ENCODE measurements around the gene SMAD4.
"Not testable (repeated sequence)": the region's sequence is repeated elsewhere in the genome, so short reads cannot be mapped to it uniquely, and the experiment has no call there.

The SMAD4 gene

DNA sequence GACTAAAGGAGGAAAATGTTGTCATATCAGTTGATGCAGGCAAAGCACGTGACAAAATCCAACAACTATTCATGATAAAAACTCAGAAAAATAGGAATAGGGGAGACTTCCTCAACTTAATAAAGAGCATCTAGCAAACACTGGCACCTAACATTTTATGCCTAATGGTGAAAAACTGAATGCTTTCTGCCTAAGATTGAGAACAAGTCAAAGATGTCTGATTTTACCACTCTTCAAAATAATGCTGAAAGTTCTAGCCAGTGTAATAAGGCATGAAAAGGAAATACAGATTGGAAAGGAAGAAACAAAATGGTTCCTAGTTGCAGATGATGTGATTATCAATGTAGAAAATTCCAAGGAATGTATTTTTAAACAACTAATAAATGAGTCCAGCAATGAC lies 58.4 kb downstream of the SMAD4 start:
- no peak overlapping the region for H3K4me3 ChIP-seq (ENCODE audit: low read depth, low read length)
- no peak for DNase-seq (ENCODE audit: low read depth, low spot score)
- TF ChIP-seq, protein P1, sequence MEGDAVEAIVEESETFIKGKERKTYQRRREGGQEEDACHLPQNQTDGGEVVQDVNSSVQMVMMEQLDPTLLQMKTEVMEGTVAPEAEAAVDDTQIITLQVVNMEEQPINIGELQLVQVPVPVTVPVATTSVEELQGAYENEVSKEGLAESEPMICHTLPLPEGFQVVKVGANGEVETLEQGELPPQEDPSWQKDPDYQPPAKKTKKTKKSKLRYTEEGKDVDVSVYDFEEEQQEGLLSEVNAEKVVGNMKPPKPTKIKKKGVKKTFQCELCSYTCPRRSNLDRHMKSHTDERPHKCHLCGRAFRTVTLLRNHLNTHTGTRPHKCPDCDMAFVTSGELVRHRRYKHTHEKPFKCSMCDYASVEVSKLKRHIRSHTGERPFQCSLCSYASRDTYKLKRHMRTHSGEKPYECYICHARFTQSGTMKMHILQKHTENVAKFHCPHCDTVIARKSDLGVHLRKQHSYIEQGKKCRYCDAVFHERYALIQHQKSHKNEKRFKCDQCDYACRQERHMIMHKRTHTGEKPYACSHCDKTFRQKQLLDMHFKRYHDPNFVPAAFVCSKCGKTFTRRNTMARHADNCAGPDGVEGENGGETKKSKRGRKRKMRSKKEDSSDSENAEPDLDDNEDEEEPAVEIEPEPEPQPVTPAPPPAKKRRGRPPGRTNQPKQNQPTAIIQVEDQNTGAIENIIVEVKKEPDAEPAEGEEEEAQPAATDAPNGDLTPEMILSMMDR (IDR thresholded peaks at IDR 0.05; ENCODE audit: low read depth, low read length): no peak
- in situ Hi-C loops (cut with HindIII; ENCODE audit: low sequenced_read_pairs): no loop called here

DNA sequence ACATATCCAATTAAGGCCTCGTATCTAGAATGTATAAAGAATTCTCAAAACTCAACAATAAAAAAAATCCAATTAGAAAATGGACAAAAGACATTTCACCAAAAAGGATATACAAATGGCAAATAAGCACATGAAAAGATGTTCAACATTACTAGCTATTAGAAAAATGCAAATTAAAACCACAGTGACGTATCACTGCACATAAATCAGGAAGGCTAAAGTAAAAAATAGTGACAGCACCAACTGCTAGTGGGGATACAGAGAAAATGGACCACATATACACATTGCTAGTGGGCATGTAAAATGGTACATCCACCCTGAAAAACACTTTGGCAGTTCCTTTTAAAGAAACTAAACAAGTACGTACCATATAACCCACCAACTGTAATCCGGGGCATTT lies 59.7 kb downstream of the SMAD4 start:
- in situ Hi-C loops (cut with HindIII; ENCODE audit: low sequenced_read_pairs): no loop called here
- no peak for DNase-seq (ENCODE audit: low read depth, low spot score)
- no peak overlapping the region for H3K4me3 ChIP-seq (ENCODE audit: low read depth, low read length)
- TF ChIP-seq, protein P1 (IDR thresholded peaks at IDR 0.05; ENCODE audit: low read depth, low read length): no peak

DNA sequence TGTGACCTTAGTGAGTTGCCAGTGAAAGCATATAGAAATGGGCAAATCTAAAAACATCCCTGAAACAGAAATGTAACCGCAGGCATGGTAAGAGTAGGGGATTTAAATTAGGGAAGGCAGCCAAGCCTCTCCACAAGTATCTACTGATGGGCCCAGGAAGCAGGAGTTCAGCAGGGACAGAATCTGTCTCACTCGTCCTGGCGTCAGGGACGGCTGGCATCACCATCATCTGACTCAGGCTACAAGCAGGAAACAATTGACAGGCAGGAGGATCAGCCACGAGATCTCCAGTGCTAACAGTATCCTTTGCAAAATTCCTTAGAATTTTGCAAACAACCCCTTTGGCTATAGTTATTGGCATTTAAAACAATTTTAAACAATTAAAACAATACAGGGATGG lies 61.3 kb downstream of the SMAD4 start:
- no peak for DNase-seq (ENCODE audit: low read depth, low spot score)
- in situ Hi-C loops (cut with HindIII; ENCODE audit: low sequenced_read_pairs): no loop called here
- TF ChIP-seq, protein P1 (IDR thresholded peaks at IDR 0.05; ENCODE audit: low read depth, low read length): no peak
- H3K4me3 ChIP-seq (ENCODE audit: low read depth, low read length): no peak overlapping the region

DNA sequence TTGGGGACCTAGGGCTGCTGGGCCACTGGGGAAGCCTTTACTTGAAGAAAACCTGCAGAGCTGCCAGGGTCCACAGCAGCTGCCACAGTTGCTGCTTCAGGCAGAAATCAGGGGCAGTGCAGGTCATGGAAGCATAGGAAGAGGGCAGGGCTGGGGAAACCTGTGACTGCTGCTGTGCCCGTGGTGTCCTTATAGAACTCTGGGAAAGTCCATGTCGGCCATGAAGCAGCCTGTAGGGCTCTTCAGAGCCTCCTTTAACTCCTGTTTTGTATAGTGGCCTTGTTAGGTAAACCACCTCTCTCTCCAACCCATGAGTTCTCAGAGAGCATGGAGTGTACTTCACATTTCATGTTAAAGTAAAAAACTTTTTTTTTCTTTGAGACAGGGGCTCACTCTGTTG lies 62.1 kb downstream of the SMAD4 start:
- H3K4me3 ChIP-seq (ENCODE audit: low read depth, low read length): no peak overlapping the region
- in situ Hi-C loops (cut with HindIII; ENCODE audit: low sequenced_read_pairs): no loop called here
- DNase-seq (ENCODE audit: low read depth, low spot score): no peak
- TF ChIP-seq, protein P1 (IDR thresholded peaks at IDR 0.05; ENCODE audit: low read depth, low read length): no peak

DNA sequence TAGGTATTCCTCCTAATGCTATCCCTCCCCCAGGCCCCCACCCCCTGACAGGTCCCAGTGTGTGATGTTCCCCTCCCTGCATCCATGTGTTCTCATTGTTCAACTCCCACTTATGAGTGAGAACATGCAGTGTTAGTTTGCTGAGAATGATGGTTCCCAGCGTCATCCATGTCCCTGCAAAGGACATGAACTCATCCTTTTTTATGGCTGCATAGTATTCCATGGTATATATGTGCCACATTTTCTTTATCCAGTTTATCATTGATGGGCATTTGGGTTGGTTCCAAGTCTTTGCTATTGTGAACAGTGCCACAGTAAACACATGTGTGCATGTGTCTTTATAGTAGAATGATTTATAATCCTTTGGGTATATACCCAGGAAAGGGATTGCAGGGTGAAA lies 63.0 kb downstream of the SMAD4 start:
- DNase-seq (ENCODE audit: low read depth, low spot score); H3K4me3 ChIP-seq (ENCODE audit: low read depth, low read length); in situ Hi-C loops (cut with HindIII; ENCODE audit: low sequenced_read_pairs): not testable (repeated sequence)

DNA sequence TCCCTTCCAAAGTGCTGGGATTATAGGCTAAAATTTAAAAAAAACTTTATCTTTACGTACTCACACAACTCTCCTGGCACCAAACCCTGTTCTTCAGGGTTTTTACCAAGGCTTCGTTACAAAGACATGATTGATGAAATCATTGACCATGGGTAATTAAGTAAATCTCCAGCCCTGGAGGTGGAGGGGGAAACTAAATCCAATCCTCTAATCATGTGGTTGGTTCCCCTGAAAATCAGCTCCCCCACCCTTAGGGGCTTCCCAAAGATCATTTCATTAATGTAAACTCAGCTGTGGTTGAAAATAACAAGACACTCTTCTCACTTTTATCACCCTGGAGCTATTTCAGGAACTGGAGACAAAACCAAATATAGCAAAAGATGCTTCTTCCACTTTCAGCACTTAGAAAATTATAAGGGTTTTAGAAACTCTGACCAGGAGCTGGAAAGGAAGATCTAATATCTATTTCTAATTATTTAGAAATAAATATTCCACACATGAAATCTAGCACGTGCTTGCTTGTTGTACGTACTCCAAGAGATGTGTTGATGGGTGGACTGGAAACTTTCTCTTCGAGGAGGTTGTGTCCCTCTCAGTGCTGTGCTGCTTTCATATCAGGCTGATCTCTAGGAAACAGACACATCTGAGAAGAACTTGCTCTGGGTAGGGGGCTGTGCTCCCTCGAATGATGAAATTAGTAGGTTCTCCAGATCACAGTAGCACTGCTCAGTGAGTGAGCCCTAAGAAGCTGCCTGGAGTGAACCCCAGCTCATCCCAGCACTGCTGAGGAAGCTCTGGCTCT lies 67.2 kb downstream of the SMAD4 start:
- TF ChIP-seq, protein P1 (IDR thresholded peaks at IDR 0.05; ENCODE audit: low read depth, low read length): no peak
- in situ Hi-C loops (cut with HindIII; ENCODE audit: low sequenced_read_pairs): no loop called here
- no peak for DNase-seq (ENCODE audit: low read depth, low spot score)
- H3K4me3 ChIP-seq (ENCODE audit: low read depth, low read length): no peak overlapping the region

DNA sequence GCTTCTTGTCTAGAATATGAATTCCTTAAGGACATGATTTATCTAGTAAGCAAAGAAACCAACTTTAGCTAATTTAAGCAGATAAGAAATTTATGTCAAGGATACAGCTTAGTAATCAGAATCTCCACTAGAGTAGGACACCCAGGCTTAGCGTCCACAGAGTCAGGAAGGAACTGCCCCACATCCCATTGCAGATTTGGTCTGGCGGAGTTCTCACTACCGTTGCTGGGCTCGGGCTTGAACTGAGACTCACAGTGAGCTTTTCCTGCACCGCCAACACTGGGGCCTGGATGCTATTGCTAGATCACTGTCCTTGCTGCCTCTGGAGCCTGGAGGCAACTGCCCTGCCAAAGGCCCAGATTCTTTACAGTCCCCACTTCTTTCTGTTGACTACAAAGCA lies 68.1 kb downstream of the SMAD4 start:
- in situ Hi-C loops (cut with HindIII; ENCODE audit: low sequenced_read_pairs): no loop called here
- DNase-seq (ENCODE audit: low read depth, low spot score): no peak
- TF ChIP-seq, protein P1 (IDR thresholded peaks at IDR 0.05; ENCODE audit: low read depth, low read length): no peak
- H3K4me3 ChIP-seq (ENCODE audit: low read depth, low read length): no peak overlapping the region

All from astrocyte of the spinal cord (primary cell).